Upper lobe of right lung (tissue), 1 donor: Measurements from ENCODE around the gene MOB1A. TPM values are rescaled to one million over a fixed set of nuclear protein-coding genes. Genes with fewer than 3 reads are reported as not detected.
A peak's percentile ranks its signal among the peaks of the same experiment; 100 is the strongest.

Experiments
- ATAC-seq: fragments of 200-7000 bp; cut with Tn5 transposase; one replicate; pipeline ENCODE4 v1.9.1; 2020; ENCODE audit warnings: mild to moderate bottlenecking, moderate library complexity
- DNase-seq: peaks from one replicate; pipeline ENCODE4 v3.0.0-alpha.2; 2020
- H3K27ac ChIP-seq: fragments of 200-600 bp; one replicate; pipeline ENCODE4 v1.8.0; 2022
- H3K27me3 ChIP-seq: fragments of 200-600 bp; one replicate; pipeline ENCODE4 v1.8.0; 2022; ENCODE audit warnings: mild to moderate bottlenecking
- H3K36me3 ChIP-seq: fragments of 200-600 bp; one replicate; pipeline ENCODE4 v1.8.0; 2022
- H3K4me1 ChIP-seq: fragments of 200-600 bp; one replicate; pipeline ENCODE4 v1.8.0; 2022
- H3K4me3 ChIP-seq: fragments of 200-600 bp; one replicate; pipeline ENCODE4 v1.8.0; 2022; ENCODE audit warnings: mild to moderate bottlenecking
- H3K9me3 ChIP-seq: fragments of 200-600 bp; one replicate; pipeline ENCODE4 v1.8.0; 2022
- CTCF ChIP-seq: fragments of 200-600 bp; IDR thresholded peaks from one replicate; pipeline ENCODE4 v1.8.0; 2022; ENCODE audit warnings: antibody characterized with exemption
- intact Hi-C: fragments of 100-400 bp; cut with DNase I; formaldehyde crosslinking; loops from one replicate; pipeline ENCODE4 v1.11.0; 2022
- total RNA-seq: library from RNA; stranded (reverse); fragmentation: NEBNext Ultra II Directional; extraction: Animal tissue kit (Norgen Biotek cat#: 25700); gene quantifications from one replicate; pipeline ENCODE4 v1.2.1, GENCODE V29; 2021
- donor health status: DM: no; HTN: yes; CAD: no; lungs with severe emphysema.

The MOB1A gene
- total RNA-seq, 1 donor from 2014 or later, result 120 TPM

GRCh38 chr2:74146929-74147726 is 31.6 kb downstream of the MOB1A start:
- no peak for TF ChIP-seq CTCF
- no peak for DNase-seq
- Histone ChIP-seq H3K9me3 (no peaks in the 10 kb centered on the region), H3K27ac (peak overlapping the region; percentile 51), H3K27me3 (no peaks in the 10 kb centered on the region), H3K4me3 (peak overlapping the region; percentile 94), H3K4me1 (peaks cover 13% of the 10 kb centered on the region), H3K36me3 (peaks cover 8% of the 10 kb centered on the region)
- intact Hi-C loops, result no loop called here
- peak; percentile 28 for ATAC-seq

DNA sequence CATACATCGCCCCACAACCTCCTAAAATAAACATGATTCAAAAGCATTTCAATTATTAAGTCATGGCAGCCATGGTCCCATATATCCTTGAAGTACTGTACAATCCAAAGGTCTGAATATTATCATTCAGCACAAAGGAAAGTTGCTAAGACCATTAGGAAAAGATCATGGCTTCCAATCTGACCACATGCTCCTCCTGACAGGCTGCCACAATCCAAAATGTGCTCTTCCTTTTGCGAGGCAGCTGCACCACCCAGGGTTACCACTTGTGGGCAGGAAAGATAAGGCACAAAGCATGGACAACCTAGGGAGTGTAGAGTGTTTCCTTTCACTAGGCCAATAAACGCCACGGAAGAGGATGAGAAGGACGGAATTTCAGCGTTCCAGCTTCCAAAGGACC is 36.3 kb downstream of the MOB1A start:
- TF ChIP-seq CTCF, result peak; percentile 9
- DNase-seq (no peak), ATAC-seq (no peak)
- Histone ChIP-seq H3K9me3 (no peaks in the 10 kb centered on the region), H3K27me3 (no peaks in the 10 kb centered on the region), H3K36me3 (no peaks in the 10 kb centered on the region), H3K27ac (no peak overlapping the region), H3K4me3 (no peak overlapping the region), H3K4me1 (peaks cover 13% of the 10 kb centered on the region)
- intact Hi-C loops, result no loop called here

DNA sequence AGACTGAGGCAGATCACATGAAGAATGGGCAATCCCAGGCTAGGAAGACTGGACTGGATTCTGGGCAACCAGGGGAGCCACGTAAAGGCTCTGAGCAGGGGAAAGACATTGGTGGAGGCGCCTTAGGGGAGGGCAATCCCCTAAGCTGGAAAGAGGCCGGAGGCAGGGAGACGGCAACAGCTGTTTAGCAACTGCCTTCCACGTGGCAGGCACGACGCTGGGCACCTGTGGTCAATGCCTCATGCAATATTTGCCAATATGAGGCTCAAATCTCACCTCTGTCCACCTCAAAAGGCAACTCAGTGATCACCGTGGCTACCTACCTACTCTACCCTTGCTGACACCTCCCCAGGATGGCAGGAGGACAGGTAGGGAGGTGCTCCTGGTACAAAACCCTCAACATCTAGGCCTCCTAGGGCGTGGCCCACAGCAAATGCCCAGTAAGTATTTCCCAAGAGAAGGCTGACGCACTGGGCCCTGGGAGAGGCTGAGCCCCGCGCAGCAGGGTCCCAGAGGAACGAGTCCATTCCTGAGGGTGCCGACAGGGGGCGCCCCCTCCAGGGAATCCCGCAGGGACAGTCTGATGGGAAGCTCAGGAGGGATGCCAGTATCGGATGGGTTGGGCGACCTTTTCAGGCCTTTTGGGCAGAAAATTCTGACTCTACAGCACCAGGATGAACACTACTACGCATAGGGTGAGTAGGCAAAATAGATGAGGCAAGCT is 39.9 kb downstream of the MOB1A start:
- H3K27me3 ChIP-seq, result no peaks in the 10 kb centered on the region
- intact Hi-C loops, result no loop called here
- no peak for ATAC-seq
- peaks cover 9% of the 10 kb centered on the region for H3K36me3 ChIP-seq
- no peak overlapping the region for H3K4me3 ChIP-seq
- no peaks in the 10 kb centered on the region for H3K4me1 ChIP-seq
- TF ChIP-seq CTCF, result peak; percentile 7
- no peak for DNase-seq
- H3K27ac ChIP-seq, result no peak overlapping the region
- H3K9me3 ChIP-seq, result no peaks in the 10 kb centered on the region

GRCh38 chr2:74137651-74138599 is 40.8 kb downstream of the MOB1A start:
- H3K36me3 ChIP-seq, result peaks cover 9% of the 10 kb centered on the region
- no peak for ATAC-seq

More at GRCh38 chr2:74137651-74138599, 40.8 kb downstream of the MOB1A start:
- intact Hi-C loops, result no loop called here
- no peak for TF ChIP-seq CTCF
- Histone ChIP-seq H3K4me3 (no peak overlapping the region), H3K4me1 (no peaks in the 10 kb centered on the region), H3K27me3 (no peaks in the 10 kb centered on the region), H3K9me3 (no peaks in the 10 kb centered on the region), H3K27ac (no peak overlapping the region)
- no peak for DNase-seq
